Body of pancreas (tissue), 4 donors: ENCODE results near the gene S100P. TPM values are rescaled to one million over a fixed set of nuclear protein-coding genes. Genes with fewer than 3 reads are reported as not detected.

Experiments
- ATAC-seq: fragments of 150-250 bp; one replicate; pipeline ENCODE4 v1.9.1; 2016
- DNase-seq, 4 donors: peaks; one replicate each; pipeline ENCODE4 v3.0.0-alpha.2; 2019
- H3K27ac ChIP-seq, 4 donors: fragments of 200-600 bp; sonication (generic); 1 replicate in 3 of 4; 2 replicates in 1 of 4; pipeline versions ENCODE4 v1.5.1 to v1.6.1; 2016 to 2019; ENCODE audit warnings: mild to moderate bottlenecking in 1 of 4, mixed read lengths in 1 of 4, moderate library complexity in 1 of 4
- H3K27me3 ChIP-seq, 2 donors: fragments of 200-600 bp; sonication (generic); one replicate each; pipeline ENCODE4 v1.6.0; 2016; ENCODE audit warnings: mild to moderate bottlenecking in 1 of 2
- H3K36me3 ChIP-seq, 2 donors: fragments of 200-600 bp; sonication (generic); replicated peaks in 1 of 2; 2 replicates each; pipeline ENCODE4 v1.5.1; 2016; ENCODE audit warnings: low read depth in 2 of 2; ENCODE audit not compliant: insufficient read depth in 1 of 2
- H3K4me1 ChIP-seq: fragments of 200-600 bp; sonication (generic); one replicate; pipeline ENCODE4 v1.6.0; 2016
- H3K4me3 ChIP-seq, 2 donors: fragments of 200-600 bp; sonication (generic); 1 replicate in 1 of 2; 2 replicates in 1 of 2; pipeline ENCODE4 v1.5.1; 2016 to 2019
- H3K9me3 ChIP-seq, 3 donors: fragments of 200-600 bp; sonication (generic); 1 replicate in 2 of 3; 2 replicates in 1 of 3; pipeline ENCODE4 v1.5.1; 2016
- POLR2A ChIP-seq, 3 donors: fragments of 450-650 bp; IDR thresholded peaks; one replicate each; pipeline ENCODE4 v1.6.1; 2016; ENCODE audit warnings: antibody characterized with exemption in 3 of 3, mild to moderate bottlenecking in 2 of 3
- WGBS, 2 donors: methylation state at CpG; one replicate each; pipeline ENCODE4 v1.1.5; 2017; 5-methylcytosine and 5-hydroxymethylcytosine counted together
- intact Hi-C: fragments of 100-400 bp; cut with DNase I; formaldehyde crosslinking; loops from one replicate; pipeline ENCODE4 v1.15.1; 2023
- total RNA-seq, 2 donors: library from RNA; depleted of rRNA; stranded (reverse); fragments of >200 nt; gene quantifications; one replicate each; pipeline ENCODE4 v1.1.0, GENCODE V29; 2016
- TF ChIP-seq, protein P1 (sequence below), 7 experiments: fragments of 450-650 bp in 4 of 7; fragments of 200-600 bp in 3 of 7; sonication (generic) in 3 of 7; IDR thresholded peaks; one replicate each; pipeline ENCODE4 v1.5.1; 2016 to 2019; ENCODE audit warnings: antibody characterized with exemption in 7 of 7

Gene S100P
- total RNA-seq, 2 donors from 2014 or later: 1.0 TPM; not detected in 1

GRCh38 chr4:6689506-6689960, 4.1 kb upstream of the S100P start:
- WGBS, 2 donors: 69 to 73% methylated on average over 5 to 15 of the region's 15 CpGs

GRCh38 chr4:6692379-6692778, 1.3 kb upstream of the S100P start:
- no peak for ATAC-seq
- no peak for DNase-seq
- Histone ChIP-seq H3K4me3 (no peak overlapping the region), H3K27me3 (no peaks in the 10 kb centered on the region), H3K4me1 (peaks cover 9% of the 10 kb centered on the region), H3K9me3 (no peaks in the 10 kb centered on the region), H3K36me3 (no peaks in the 10 kb centered on the region), H3K27ac (no peak overlapping the region)
- intact Hi-C loops: no loop called here
- TF ChIP-seq, protein P1, sequence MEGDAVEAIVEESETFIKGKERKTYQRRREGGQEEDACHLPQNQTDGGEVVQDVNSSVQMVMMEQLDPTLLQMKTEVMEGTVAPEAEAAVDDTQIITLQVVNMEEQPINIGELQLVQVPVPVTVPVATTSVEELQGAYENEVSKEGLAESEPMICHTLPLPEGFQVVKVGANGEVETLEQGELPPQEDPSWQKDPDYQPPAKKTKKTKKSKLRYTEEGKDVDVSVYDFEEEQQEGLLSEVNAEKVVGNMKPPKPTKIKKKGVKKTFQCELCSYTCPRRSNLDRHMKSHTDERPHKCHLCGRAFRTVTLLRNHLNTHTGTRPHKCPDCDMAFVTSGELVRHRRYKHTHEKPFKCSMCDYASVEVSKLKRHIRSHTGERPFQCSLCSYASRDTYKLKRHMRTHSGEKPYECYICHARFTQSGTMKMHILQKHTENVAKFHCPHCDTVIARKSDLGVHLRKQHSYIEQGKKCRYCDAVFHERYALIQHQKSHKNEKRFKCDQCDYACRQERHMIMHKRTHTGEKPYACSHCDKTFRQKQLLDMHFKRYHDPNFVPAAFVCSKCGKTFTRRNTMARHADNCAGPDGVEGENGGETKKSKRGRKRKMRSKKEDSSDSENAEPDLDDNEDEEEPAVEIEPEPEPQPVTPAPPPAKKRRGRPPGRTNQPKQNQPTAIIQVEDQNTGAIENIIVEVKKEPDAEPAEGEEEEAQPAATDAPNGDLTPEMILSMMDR (IDR thresholded peaks at IDR 0.05): no peak
- TF ChIP-seq POLR2A (IDR thresholded peaks at IDR 0.05): no peak
- 80 to 87% methylated on average over 8 of the region's 8 CpGs for WGBS, 2 donors

More at GRCh38 chr4:6689506-6689960, 4.1 kb upstream of the S100P start:
- TF ChIP-seq, protein P1 (IDR thresholded peaks at IDR 0.05): no peak
- no peak overlapping the region for H3K27ac ChIP-seq
- H3K36me3 ChIP-seq: no peaks in the 10 kb centered on the region
- no peak for DNase-seq
- ATAC-seq: no peak
- no peaks in the 10 kb centered on the region for H3K27me3 ChIP-seq
- no peaks in the 10 kb centered on the region for H3K4me1 ChIP-seq
- no peak overlapping the region for H3K4me3 ChIP-seq
- intact Hi-C loops: no loop called here
- H3K9me3 ChIP-seq: no peaks in the 10 kb centered on the region

GRCh38 chr4:6692806-6693205, 872 bp upstream of the S100P start:
- H3K4me3 ChIP-seq: no peak overlapping the region
- intact Hi-C loops: no loop called here
- no peak for TF ChIP-seq POLR2A (IDR thresholded peaks at IDR 0.05)
- TF ChIP-seq, protein P1 (IDR thresholded peaks at IDR 0.05): no peak
- H3K27me3 ChIP-seq: no peaks in the 10 kb centered on the region
- DNase-seq (no peak), ATAC-seq (no peak)
- H3K4me1 ChIP-seq: peaks cover 9% of the 10 kb centered on the region
- no peaks in the 10 kb centered on the region for H3K36me3 ChIP-seq
- WGBS, 2 donors: 66 to 72% methylated on average over 3 of the region's 3 CpGs
- H3K27ac ChIP-seq: no peak overlapping the region
- no peaks in the 10 kb centered on the region for H3K9me3 ChIP-seq

GRCh38 chr4:6694177-6694901, 661 bp downstream of the S100P start:
- H3K27me3 ChIP-seq: no peaks in the 10 kb centered on the region
- no peaks in the 10 kb centered on the region for H3K36me3 ChIP-seq
- H3K9me3 ChIP-seq: no peaks in the 10 kb centered on the region
- H3K4me3 ChIP-seq: no peak overlapping the region
- intact Hi-C loops: no loop called here
- DNase-seq (no peak), ATAC-seq (no peak)
- H3K4me1 ChIP-seq: peaks cover 9% of the 10 kb centered on the region
- no peak overlapping the region for H3K27ac ChIP-seq
- 71 to 89% methylated on average over 9 to 16 of the region's 16 CpGs for WGBS, 2 donors
- TF ChIP-seq, protein P1 (IDR thresholded peaks at IDR 0.05): no peak
- no peak for TF ChIP-seq POLR2A (IDR thresholded peaks at IDR 0.05)
